ENCODE results near the gene ALDOA. TPM values are rescaled to one million over a fixed set of nuclear protein-coding genes. Genes with fewer than 3 reads are reported as not detected.

Gene ALDOA
- 921 and 974 TPM in 2 replicates for total RNA-seq

DNA sequence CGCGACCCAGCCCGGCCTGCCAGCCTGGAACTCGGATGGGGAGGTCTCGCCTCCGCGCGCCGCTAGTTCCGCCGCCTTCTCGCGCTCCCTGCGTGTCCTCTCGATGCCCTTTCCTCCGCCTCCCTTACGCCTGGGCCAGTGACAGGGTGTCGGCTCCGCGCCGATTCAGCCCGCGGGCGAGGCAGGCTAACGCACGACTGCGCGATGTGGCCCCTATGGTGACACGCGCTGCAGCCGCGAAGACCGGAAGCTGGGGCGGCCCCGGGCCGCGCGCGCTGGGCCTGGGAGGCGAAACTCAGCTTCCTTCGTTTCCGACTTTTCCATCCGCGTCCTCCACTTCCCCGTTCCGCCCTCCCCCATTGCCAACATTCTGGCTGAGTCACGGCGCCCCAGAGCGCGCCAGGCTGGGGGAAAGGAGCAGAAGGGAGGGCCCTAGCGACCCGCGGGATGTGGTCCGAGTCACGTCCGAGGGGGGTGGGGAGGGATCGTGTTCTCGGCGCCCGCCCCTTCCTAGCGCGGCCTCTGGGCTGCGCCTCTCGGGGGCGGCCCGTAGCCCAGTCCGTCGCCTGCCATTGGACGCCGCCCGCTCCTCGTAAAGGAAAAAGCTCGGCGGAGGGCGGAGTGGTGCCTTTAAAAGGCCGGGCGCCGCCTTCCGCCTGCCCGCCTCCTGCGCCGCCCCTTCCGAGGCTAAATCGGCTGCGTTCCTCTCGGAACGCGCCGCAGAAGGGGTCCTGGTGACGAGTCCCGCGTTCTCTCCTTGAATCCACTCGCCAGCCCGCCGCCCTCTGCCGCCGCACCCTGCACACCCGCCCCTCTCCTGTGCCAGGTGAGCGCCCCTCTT is at the start of gene ALDOA:
ALDOA (plus strand) TSS at position 659 of the 841 bp plus-strand sequence. CDS start 1,138 bp downstream, outside the sequence.

DNA sequence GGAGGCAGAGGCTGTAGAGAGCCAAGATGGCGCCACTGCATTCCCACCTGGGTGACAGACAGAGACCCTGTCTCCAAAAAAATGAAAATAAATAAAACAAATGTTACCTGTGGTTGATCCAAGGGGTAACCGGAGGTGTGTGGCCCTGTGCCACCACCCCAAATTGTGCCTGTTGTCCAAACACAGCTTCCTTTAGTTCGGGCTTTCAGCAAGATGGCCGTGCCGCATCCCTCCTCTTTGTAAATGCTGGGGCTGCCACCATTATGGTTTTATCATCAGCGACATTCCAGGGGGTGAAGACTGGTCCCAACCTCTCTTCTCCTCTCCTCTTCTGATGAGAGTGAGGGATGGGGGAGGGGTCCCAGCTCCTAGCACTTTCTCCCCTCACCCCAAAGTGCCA is 42.7 kb upstream of the ALDOA start, which contains the start of gene C16orf92:
C16orf92 (plus strand) TSS at position 312 of the 400 bp plus-strand sequence. CDS start 143 bp downstream, outside the sequence.

DNA sequence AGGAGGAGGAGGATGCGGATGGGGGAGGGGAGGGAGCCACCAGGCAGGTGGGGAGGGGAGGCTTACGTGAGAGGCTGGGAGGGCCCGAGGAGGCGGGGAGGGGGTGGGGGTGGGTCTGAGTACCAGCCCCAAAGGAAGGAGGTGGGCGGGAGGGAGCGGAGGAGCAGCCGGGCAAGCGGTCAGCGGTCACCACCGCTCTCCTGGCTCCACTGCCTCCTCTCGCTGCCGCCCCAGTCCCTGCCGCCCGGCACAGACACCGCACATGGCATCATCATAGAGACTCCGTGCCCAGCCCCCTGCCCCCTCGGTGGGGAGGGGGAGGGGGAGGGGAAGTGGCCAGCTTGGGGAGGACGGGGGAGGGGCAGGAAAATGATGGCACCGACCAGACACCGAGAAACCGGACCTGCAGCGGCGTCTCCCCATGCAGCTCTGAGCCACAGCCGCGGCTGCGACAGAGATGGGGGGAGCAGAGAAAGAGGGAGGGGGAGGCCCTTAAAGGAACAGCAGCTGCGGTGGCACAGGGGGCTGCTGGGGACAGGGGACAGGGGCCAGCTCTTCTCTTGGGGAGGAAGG is 34.6 kb upstream of the ALDOA start, which contains the start of gene TLCD3B:
TLCD3B (minus strand) TSS at position 431 of the 573 bp plus-strand sequence. CDS start 744 bp downstream, outside the sequence.

DNA sequence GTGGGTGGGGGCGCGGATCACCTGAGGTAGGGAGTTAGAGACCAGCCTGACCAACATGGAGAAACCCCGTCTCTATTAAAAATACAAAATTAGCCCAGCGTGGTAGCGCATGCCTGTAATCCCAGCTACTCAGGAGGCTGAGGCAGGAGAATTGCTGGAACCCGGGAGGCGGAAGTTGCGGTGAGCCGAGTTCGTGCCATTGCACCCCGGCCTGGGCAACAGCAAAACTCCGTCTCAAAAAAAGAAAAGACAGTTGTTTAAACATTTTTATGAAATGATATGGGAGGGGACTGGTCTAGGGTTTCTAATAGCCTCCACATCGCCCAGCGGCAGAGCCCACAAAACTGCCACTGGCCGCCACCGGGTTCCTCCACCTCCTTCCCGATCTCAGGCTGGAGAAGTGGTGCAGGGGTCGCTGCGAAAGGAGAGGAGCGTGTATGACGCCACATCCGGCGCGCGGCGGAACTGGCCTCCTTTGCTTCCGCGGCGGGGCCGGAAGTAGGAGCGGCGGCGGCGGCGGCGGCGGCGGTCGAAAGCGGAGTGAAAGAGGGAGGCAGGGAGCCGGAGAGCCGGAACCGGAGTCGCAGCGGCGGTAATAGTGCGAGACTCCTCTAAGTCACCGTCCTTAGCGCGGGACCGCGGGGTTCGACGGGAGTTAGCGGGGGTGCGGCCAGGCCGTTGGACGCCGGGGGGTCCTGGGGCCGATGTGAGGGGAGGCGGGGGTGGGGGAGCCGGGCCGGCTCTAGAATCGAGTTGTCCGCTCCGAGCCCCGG is 10.1 kb downstream of the ALDOA start, which contains the start of gene PPP4C:
PPP4C (plus strand) TSS at position 492 of the 773 bp plus-strand sequence. CDS start 384 bp downstream, outside the sequence.

DNA sequence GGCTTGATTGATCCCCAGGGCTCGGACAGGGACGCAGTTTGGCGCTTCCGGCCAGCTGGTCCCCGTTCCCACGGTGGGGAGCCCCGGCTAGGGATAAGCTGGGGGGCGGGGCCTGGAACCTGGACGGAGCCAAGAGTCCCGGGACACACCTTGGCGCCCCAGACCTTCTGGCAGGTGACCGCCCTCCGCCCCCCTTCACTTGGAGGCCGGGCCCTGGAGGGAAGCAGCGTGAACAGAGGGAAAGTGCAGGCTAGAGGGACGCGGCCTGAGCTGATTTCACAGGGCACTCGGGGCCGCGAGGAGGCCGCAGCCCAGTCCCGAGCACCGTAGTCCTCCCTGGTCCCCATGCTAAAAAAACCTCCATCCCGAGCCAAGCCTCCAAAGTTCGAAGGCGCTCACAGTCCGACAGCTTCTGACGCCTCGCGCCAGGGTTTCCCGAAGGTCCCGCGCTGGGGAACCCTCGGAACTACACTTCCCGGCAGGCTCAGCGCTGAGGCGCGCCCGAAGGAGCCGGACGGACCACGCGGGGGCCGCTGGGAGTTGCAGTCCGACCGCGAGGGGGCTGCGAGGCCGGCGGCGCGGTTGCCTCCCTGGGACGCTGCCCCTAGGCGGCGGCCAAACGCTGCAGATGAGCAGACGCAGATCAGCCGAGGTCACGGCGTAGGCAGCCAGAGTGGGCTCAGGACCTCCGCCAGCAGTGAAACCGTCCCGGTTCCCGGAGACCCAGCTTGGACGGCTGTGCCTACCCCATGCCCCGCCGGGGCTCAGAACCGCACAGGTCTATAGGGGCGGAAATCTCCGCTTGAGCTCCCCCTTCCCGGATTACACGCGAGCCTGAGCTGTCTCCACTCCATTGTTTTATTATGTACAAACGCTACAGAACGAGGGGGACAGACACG is 26.2 kb downstream of the ALDOA start, which contains the start of gene TBX6:
TBX6 (minus strand) TSS at position 451 of the 899 bp plus-strand sequence. CDS start 731 bp downstream, outside the sequence.

DNA sequence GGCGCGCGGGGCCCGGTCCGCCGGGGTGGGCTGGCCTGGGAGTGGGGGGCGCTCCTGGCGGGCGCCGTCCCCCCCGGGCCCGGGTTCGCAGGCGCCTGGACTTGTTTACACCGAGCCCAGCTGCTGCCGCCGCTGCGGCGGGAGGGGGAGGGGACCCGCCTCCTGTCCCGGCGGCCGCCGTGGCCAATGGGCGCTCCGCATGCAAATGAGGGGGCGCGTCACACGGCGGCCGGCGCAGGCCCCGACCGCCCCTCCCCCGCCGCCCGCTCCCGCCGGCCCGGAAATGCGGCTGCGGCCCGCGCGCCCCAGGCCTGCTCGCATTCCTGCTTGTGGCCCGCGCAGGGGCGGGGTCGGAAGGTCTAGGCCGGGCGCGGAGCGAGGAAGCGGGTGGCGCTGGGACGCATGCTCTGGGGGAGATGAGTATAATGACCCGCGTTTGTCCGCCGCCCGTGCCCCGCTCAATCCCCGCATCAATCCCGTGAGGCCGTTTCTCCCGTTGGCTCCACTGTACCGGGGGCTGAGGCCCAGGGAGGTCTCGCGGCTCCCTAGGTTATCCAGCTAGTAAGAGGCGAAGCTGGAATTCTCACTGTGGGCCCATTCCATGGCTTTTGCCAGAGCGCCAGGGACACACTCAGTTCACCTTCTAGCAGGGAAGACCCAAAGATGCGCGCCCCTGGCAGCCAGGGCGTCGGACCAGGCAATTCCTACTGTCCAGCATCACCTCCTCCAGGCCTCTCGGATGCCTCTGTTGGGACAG is 30.7 kb downstream of the ALDOA start, which contains the start of gene YPEL3:
YPEL3 (minus strand) TSS at position 109 of the 757 bp plus-strand sequence. CDS start 731 bp downstream, outside the sequence.

DNA sequence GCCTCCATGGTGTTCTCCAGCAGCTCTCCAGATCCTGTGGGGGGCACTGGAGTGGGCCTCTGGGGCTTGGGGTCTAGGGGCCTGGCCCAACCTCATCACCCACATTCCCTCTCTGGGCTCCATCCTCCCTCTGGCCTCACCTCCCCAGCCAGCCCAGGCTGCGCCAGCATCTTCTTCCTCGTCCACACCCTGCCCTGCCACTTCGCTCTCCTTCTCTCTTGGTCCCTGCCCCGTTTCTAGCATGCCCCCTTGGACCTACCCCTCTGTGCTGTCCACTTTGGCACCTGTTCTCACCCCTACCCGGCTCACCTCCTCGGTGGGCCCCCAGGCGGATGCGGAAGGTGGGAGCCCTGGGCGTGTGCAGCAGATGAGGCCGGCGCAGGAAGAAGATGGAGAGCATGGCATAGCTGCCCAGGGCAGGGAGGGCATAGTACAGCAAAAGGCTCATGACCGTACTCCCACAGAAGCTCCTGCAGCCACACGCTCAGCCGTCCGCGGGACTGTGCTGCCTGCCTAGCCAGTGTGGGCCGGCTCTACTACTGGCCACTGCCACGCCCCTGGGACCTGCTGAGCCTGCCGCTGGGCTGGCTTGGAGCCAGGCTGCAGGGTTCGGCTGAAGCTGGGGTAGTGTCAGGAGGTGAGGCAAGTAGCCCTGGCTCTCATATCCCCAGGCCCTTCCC is 47.6 kb downstream of the ALDOA start, which contains the start of gene GDPD3:
GDPD3 (minus strand) TSS at position 507 of the 680 bp plus-strand sequence; CDS start at position 448, 59 bp downstream.

Other genes starting within 250 kb of the ALDOA start
- gene PAGR1, start 249.6 kb upstream of the ALDOA start, total RNA-seq = 25.6 and 26.3 TPM in 2 replicates
- 153 and 184 TPM in 2 replicates for gene MVP, start 245.3 kb upstream of the ALDOA start, total RNA-seq
- gene CDIPT, start 202.5 kb upstream of the ALDOA start, total RNA-seq = 52.1 and 73.6 TPM in 2 replicates
- gene SEZ6L2, start 166.2 kb upstream of the ALDOA start, total RNA-seq = 1.2 and 1.4 TPM in 2 replicates
- 0.93 TPM in 2 replicates for gene ASPHD1, start 165.3 kb upstream of the ALDOA start, total RNA-seq
- gene KCTD13, start 139.5 kb upstream of the ALDOA start, total RNA-seq = 10.5 and 11.6 TPM in 2 replicates
- gene TMEM219, start 103.7 kb upstream of the ALDOA start, total RNA-seq = 55.5 and 59.8 TPM in 2 replicates
- gene TAOK2, start 91.9 kb upstream of the ALDOA start, total RNA-seq = 91.9 and 96.3 TPM in 2 replicates
- 7.3 and 8.1 TPM in 2 replicates for gene HIRIP3, start 70.1 kb upstream of the ALDOA start, total RNA-seq
- 37.9 and 42.9 TPM in 2 replicates for gene INO80E, start 69.5 kb upstream of the ALDOA start, total RNA-seq
- 0.13 and 0.22 TPM in 2 replicates for gene DOC2A, start 54.7 kb upstream of the ALDOA start, total RNA-seq
- gene C16orf92, start 42.6 kb upstream of the ALDOA start, total RNA-seq = not detected in 2 replicates
- gene TLCD3B, start 34.5 kb upstream of the ALDOA start, total RNA-seq = 0.07 and 0.13 TPM in 2 replicates
- gene PPP4C, start 10.2 kb downstream of the ALDOA start, total RNA-seq = 193 and 211 TPM in 2 replicates
- 0.14 and 0.27 TPM in 2 replicates for gene TBX6, start 26.2 kb downstream of the ALDOA start, total RNA-seq
- 10.3 and 10.9 TPM in 2 replicates for gene YPEL3, start 30.5 kb downstream of the ALDOA start, total RNA-seq
- gene GDPD3, start 47.8 kb downstream of the ALDOA start, total RNA-seq = 1.7 and 2.0 TPM in 2 replicates
- 46.5 and 58.0 TPM in 2 replicates for gene MAPK3, start 57.5 kb downstream of the ALDOA start, total RNA-seq
- gene CORO1A, start 117.8 kb downstream of the ALDOA start, total RNA-seq = 3.8 and 4.0 TPM in 2 replicates
- 114 and 168 TPM in 2 replicates for gene BOLA2B, start 127.9 kb downstream of the ALDOA start, total RNA-seq
- gene SLX1A, start 128.1 kb downstream of the ALDOA start, total RNA-seq = 27.2 and 46.3 TPM in 2 replicates
- gene SULT1A3, start 133.5 kb downstream of the ALDOA start, total RNA-seq = 4.4 and 4.5 TPM in 2 replicates
- 3.2 and 4.0 TPM in 2 replicates for gene NPIPB13, start 182.7 kb downstream of the ALDOA start, total RNA-seq